Measurements from ENCODE around the gene ARHGAP24. TPM values are rescaled to one million over a fixed set of nuclear protein-coding genes. Genes with fewer than 3 reads are reported as not detected.

The ARHGAP24 gene
- total and polyA plus RNA-seq, 2 donors from 2014 or later, result 78.1 to 94.7 TPM

GRCh38 chr4:85489273-85489981 is 14.5 kb downstream of the ARHGAP24 start:
- FAIRE-seq, result no peak
- TF ChIP-seq CTCF (IDR thresholded peaks at IDR 0.05; ENCODE audit: borderline replicate concordance, extremely low read depth, insufficient read depth), result no peak
- no peak overlapping the region for H3K27ac ChIP-seq (ENCODE audit: low read depth in 2 of 2, low read length in 2 of 2)
- H3K4me3 ChIP-seq (ENCODE audit: low read length in 3 of 3), result no peak overlapping the region
- intact Hi-C loops (cut with DNase I), result no loop called here
- DNase-seq, result no peak
- H3K4me1 ChIP-seq (ENCODE audit: control insufficient read depth in 2 of 3, insufficient read depth in 2 of 3, low read depth in 1 of 3, low read length in 3 of 3), result no peaks in the 10 kb centered on the region
- no peaks in the 10 kb centered on the region for H3K9me3 ChIP-seq (ENCODE audit: control insufficient read depth in 2 of 3, insufficient read depth in 1 of 3, low read length in 3 of 3)
- no peak overlapping the region for H3K9ac ChIP-seq (ENCODE audit: low read length in 3 of 3)
- no peaks in the 10 kb centered on the region for H3K27me3 ChIP-seq (ENCODE audit: control insufficient read depth, insufficient read depth, low read length)
- H3K36me3 ChIP-seq (ENCODE audit: control insufficient read depth in 2 of 3, insufficient read depth in 3 of 3, low read length in 3 of 3), result no peaks in the 10 kb centered on the region

GRCh38 chr4:85491527-85491926 is 16.6 kb downstream of the ARHGAP24 start:
- FAIRE-seq (no peak), DNase-seq (no peak)
- no peak overlapping the region for H3K4me3 ChIP-seq (ENCODE audit: low read length in 3 of 3)
- H3K4me1 ChIP-seq (ENCODE audit: control insufficient read depth in 2 of 3, insufficient read depth in 2 of 3, low read depth in 1 of 3, low read length in 3 of 3), result no peaks in the 10 kb centered on the region
- no peaks in the 10 kb centered on the region for H3K27me3 ChIP-seq (ENCODE audit: control insufficient read depth, insufficient read depth, low read length)
- no peak overlapping the region for H3K27ac ChIP-seq (ENCODE audit: low read depth in 2 of 2, low read length in 2 of 2)
- intact Hi-C loops (cut with DNase I), result no loop called here
- H3K9ac ChIP-seq (ENCODE audit: low read length in 3 of 3), result no peak overlapping the region
- H3K36me3 ChIP-seq (ENCODE audit: control insufficient read depth in 2 of 3, insufficient read depth in 3 of 3, low read length in 3 of 3), result no peaks in the 10 kb centered on the region
- no peaks in the 10 kb centered on the region for H3K9me3 ChIP-seq (ENCODE audit: control insufficient read depth in 2 of 3, insufficient read depth in 1 of 3, low read length in 3 of 3)
- no peak for TF ChIP-seq CTCF (IDR thresholded peaks at IDR 0.05; ENCODE audit: borderline replicate concordance, extremely low read depth, insufficient read depth)

- H3K9ac ChIP-seq (ENCODE audit: low read length in 3 of 3), result no peak overlapping the region
- no peaks in the 10 kb centered on the region for H3K36me3 ChIP-seq (ENCODE audit: control insufficient read depth in 2 of 3, insufficient read depth in 3 of 3, low read length in 3 of 3)
- H3K27me3 ChIP-seq (ENCODE audit: control insufficient read depth, insufficient read depth, low read length), result no peaks in the 10 kb centered on the region
- H3K27ac ChIP-seq (ENCODE audit: low read depth in 2 of 2, low read length in 2 of 2), result no peak overlapping the region
- no peaks in the 10 kb centered on the region for H3K4me1 ChIP-seq (ENCODE audit: control insufficient read depth in 2 of 3, insufficient read depth in 2 of 3, low read depth in 1 of 3, low read length in 3 of 3)
- TF ChIP-seq CTCF (IDR thresholded peaks at IDR 0.05; ENCODE audit: borderline replicate concordance, extremely low read depth, insufficient read depth), result no peak
- intact Hi-C loops (cut with DNase I), result no loop called here
- H3K9me3 ChIP-seq (ENCODE audit: control insufficient read depth in 2 of 3, insufficient read depth in 1 of 3, low read length in 3 of 3), result no peaks in the 10 kb centered on the region
- H3K4me3 ChIP-seq (ENCODE audit: low read length in 3 of 3), result no peak overlapping the region
- DNase-seq (no peak), FAIRE-seq (no peak)
Observed at GRCh38 chr4:85492336-85492735, 17.4 kb downstream of the ARHGAP24 start.

GRCh38 chr4:85495621-85496020 is 20.7 kb downstream of the ARHGAP24 start:
- FAIRE-seq (no peak), DNase-seq (no peak)
- intact Hi-C loops (cut with DNase I), result no loop called here
- H3K36me3 ChIP-seq (ENCODE audit: control insufficient read depth in 2 of 3, insufficient read depth in 3 of 3, low read length in 3 of 3), result no peaks in the 10 kb centered on the region
- H3K4me3 ChIP-seq (ENCODE audit: low read length in 3 of 3), result no peak overlapping the region
- H3K9ac ChIP-seq (ENCODE audit: low read length in 3 of 3), result no peak overlapping the region
- no peaks in the 10 kb centered on the region for H3K9me3 ChIP-seq (ENCODE audit: control insufficient read depth in 2 of 3, insufficient read depth in 1 of 3, low read length in 3 of 3)
- no peaks in the 10 kb centered on the region for H3K27me3 ChIP-seq (ENCODE audit: control insufficient read depth, insufficient read depth, low read length)
- no peak for TF ChIP-seq CTCF (IDR thresholded peaks at IDR 0.05; ENCODE audit: borderline replicate concordance, extremely low read depth, insufficient read depth)
- no peak overlapping the region for H3K27ac ChIP-seq (ENCODE audit: low read depth in 2 of 2, low read length in 2 of 2)
- H3K4me1 ChIP-seq (ENCODE audit: control insufficient read depth in 2 of 3, insufficient read depth in 2 of 3, low read depth in 1 of 3, low read length in 3 of 3), result no peaks in the 10 kb centered on the region
